Measurements from ENCODE around the gene LRRFIP1. TPM values are rescaled to one million over a fixed set of nuclear protein-coding genes. Genes with fewer than 3 reads are reported as not detected.

The LRRFIP1 gene, protein sequence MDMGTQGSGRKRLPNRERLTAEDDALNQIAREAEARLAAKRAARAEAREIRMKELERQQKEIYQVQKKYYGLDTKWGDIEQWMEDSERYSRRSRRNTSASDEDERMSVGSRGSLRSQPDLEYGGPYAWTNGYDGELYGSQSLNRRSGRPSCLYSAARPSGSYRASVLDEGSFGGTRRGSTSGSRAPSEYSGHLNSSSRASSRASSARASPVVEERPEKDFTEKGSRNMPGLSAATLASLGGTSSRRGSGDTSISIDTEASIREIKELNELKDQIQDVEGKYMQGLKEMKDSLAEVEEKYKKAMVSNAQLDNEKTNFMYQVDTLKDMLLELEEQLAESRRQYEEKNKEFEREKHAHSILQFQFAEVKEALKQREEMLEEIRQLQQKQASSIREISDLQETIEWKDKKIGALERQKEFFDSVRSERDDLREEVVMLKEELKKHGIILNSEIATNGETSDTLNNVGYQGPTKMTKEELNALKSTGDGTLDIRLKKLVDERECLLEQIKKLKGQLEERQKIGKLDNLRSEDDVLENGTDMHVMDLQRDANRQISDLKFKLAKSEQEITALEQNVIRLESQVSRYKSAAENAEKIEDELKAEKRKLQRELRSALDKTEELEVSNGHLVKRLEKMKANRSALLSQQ
- total RNA-seq, result 36.9 TPM

DNA sequence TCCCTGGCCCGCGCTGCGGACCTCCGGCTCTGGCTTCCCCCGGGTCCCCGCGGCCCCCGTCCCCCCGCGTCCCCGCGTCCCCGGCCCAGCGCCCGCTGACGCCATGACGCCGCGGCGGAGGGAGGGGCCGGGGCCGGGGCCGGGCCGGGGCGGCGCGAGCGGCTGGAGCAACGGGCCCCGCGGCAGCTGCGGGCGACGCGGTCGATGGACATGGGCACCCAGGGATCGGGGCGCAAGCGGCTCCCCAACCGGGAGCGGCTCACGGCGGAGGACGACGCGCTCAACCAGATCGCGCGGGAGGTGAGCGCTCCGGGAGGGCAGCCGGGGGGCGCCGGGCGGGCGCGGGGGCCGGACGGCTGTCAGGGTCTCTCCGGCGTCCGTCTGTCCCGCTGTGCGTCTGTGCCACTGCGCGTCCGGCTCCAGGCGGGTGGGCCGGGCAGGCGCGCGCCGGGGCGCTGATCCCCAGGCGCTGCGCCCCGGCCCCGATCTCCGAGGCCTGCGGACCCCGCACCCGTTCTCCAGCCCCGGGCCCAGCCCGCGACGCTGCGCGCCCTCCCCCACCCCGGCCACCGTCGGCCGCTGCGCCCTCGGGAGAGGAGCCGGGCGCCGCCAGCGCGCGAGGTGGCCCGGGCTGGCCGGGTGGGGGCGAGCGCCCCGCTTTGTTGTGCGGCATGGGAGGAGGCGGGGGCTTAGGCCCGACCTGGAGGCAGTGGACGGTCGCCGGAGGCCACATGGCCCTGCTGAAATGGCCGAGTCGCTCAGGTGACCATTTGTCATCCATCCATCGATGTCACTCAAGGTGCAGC, at the start of gene LRRFIP1:
Gene LRRFIP1, plus strand, starts transcription at position 147 of the 806 bp plus-strand sequence. Its CDS starts 58 bp downstream, at position 205.

DNA sequence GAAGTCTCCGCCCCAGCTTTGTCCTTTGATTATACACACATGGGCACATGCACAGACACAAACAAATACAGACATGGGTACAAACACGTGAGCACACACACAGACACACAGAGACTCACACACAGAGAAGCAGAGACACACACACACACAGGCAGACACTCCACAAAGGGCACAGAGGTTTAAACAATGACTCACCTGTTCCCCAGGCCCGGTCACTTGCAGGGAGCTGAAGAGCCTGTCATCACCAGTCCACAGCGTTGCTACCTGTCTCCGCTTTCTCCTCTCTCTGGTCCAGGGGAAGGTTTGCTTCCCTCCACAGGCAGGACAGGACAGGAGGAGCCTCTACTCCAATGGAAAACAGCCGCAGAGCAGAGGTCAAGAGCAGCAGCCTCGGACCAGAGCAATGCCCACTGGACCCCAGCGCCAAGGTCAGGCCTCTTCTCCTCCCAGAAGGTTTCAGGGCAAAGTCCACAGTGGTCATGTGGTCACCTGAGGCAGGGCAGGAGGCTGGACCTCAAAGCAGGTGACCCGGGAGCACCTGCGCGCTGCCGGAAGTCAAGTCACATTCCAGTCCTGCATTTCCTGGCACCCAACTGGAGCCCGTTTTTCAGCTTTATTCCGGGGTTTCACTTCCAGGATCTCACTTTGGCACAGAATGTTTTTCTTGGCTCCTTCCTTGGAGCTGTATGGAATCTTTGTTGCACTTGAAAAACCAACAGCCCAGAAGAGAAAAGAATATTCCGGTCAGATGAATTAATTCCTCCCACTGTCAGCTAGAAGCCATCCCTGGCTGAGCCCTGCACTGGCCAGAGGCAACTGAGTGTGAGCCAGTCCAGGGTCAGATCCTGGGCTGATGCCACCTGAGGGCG, 36.9 kb upstream of the LRRFIP1 start, which contains the start of gene RAB17:
Gene RAB17, minus strand, starts transcription at position 463 of the 869 bp plus-strand sequence. CDS start 4,580 bp downstream, outside the sequence.

DNA sequence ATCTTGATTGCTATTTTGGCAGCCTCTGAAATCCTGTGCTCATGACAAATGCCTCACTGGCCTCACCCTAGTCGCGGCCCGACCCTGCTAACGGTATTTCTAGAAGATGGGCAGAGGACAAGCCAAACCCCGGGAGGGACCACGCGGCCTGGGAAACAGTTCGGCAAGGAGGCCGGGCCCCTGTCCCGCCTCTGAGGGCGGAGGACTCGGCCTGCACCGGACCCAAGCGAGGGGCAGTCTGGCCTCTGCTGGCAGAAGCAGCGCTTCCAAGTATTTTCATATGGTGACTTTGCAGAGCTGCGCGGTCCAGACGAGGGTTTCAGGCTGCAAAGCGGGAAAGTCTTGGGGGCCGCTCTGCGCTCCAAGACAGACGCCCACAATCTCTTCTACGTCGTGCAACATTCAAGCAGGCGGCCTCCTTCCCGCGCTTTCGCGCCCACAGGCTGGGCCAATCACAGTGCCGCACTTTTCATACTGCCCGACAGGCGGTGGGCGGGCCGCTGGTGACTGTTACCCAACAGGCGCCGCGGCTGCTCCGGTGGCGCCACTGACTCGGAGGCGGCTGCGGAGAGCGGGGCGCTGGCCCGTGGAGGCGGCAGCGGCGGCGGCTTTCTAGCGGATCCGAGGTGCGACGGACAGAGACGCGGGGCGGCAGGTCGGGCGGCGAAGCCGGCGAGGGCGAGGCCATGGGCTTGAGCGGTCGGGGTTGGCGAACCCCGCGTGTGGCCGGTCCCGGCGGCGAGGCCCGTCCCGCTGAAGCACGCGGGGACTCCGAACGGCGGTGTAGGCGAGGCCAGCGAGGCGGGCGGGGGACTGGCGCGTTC, 171.1 kb downstream of the LRRFIP1 start, which contains the start of gene RBM44:
Gene RBM44, plus strand, starts transcription at position 544 of the 824 bp plus-strand sequence. CDS start 14,831 bp downstream, outside the sequence.

Other genes with a start within 250 kb of the LRRFIP1 start
- 14.1 TPM for gene COL6A3, start 213.4 kb upstream of the LRRFIP1 start, total RNA-seq
- gene MLPH, start 140.3 kb upstream of the LRRFIP1 start, total RNA-seq, result 0.69 TPM
- not detected for gene PRLH, start 61.0 kb upstream of the LRRFIP1 start, total RNA-seq
- gene RAB17, start 36.9 kb upstream of the LRRFIP1 start, total RNA-seq, result under 0.01 TPM
- 2.8 TPM for gene RBM44, start 171.2 kb downstream of the LRRFIP1 start, total RNA-seq
- 29.3 TPM for gene RAMP1, start 232.0 kb downstream of the LRRFIP1 start, total RNA-seq